Trophoblast cell (in vitro differentiated cells and primary cell): Measurements from ENCODE around the gene CADM1.
A peak's percentile ranks its signal among the peaks of the same experiment; 100 is the strongest.

Experiments used
- DNase-seq, 2 donors: peaks; one replicate each; pipeline ENCODE4 v3.0.0-alpha.2; 2016
- H2AFZ ChIP-seq: 2 replicates; pipeline ENCODE4 v1.6.1; 2013; ENCODE audit warnings: low read length, moderate library complexity, mild to moderate bottlenecking; ENCODE audit not compliant: insufficient read depth, poor library complexity
- H2AK5ac ChIP-seq: 2 replicates; pipeline ENCODE4 v1.6.1; 2013; ENCODE audit warnings: mild to moderate bottlenecking, low read length
- H2BK120ac ChIP-seq: 2 replicates; pipeline ENCODE4 v1.6.1; 2013; ENCODE audit warnings: low read length, mild to moderate bottlenecking, moderate library complexity; ENCODE audit not compliant: insufficient read depth, poor library complexity
- H2BK12ac ChIP-seq: 2 replicates; pipeline ENCODE4 v1.6.1; 2013; ENCODE audit warnings: mild to moderate bottlenecking, low read length, moderate library complexity
- H2BK5ac ChIP-seq: 2 replicates; pipeline ENCODE4 v1.6.1; 2013; ENCODE audit warnings: low read length, low read depth, moderate library complexity, mild to moderate bottlenecking; ENCODE audit not compliant: poor library complexity
- H3K14ac ChIP-seq: 2 replicates; pipeline ENCODE4 v1.6.1; 2013; ENCODE audit warnings: mild to moderate bottlenecking, low read length
- H3K18ac ChIP-seq: 2 replicates; pipeline ENCODE4 v1.6.1; 2013; ENCODE audit warnings: mild to moderate bottlenecking, low read length
- H3K23ac ChIP-seq: 2 replicates; pipeline ENCODE4 v1.6.1; 2013; ENCODE audit warnings: low read length
- H3K27ac ChIP-seq: 2 replicates; pipeline ENCODE4 v1.5.1; 2013; ENCODE audit warnings: low read depth, mild to moderate bottlenecking, inconsistent platforms, low read length, moderate library complexity
- H3K27me3 ChIP-seq: 2 replicates; pipeline ENCODE4 v1.6.1; 2013; ENCODE audit warnings: inconsistent platforms, mild to moderate bottlenecking, low read length, moderate library complexity; ENCODE audit not compliant: insufficient read depth
- H3K36me3 ChIP-seq, 2 experiments: 1 replicate in 1 of 2; 2 replicates in 1 of 2; pipeline ENCODE4 v1.6.1; 2013; ENCODE audit warnings: low read length in 2 of 2, mild to moderate bottlenecking in 2 of 2, moderate library complexity in 1 of 2; ENCODE audit not compliant: insufficient read depth in 2 of 2, control insufficient read depth in 1 of 2
- H3K4ac ChIP-seq: 2 replicates; pipeline ENCODE4 v1.6.1; 2013; ENCODE audit warnings: low read depth, mild to moderate bottlenecking, low read length, moderate library complexity
- H3K4me1 ChIP-seq, 2 experiments: 1 replicate in 1 of 2; 2 replicates in 1 of 2; pipeline ENCODE4 v1.6.1; 2013; ENCODE audit warnings: low read length in 2 of 2, mild to moderate bottlenecking in 2 of 2, moderate library complexity in 1 of 2; ENCODE audit not compliant: insufficient read depth in 2 of 2, control insufficient read depth in 1 of 2
- H3K4me2 ChIP-seq: 2 replicates; pipeline ENCODE4 v1.6.1; 2013; ENCODE audit warnings: inconsistent platforms, mild to moderate bottlenecking, low read length, moderate library complexity
- H3K4me3 ChIP-seq: 2 replicates; pipeline ENCODE4 v1.5.1; 2013; ENCODE audit warnings: mild to moderate bottlenecking, low read depth, low read length, inconsistent platforms
- H3K79me1 ChIP-seq: one replicate; pipeline ENCODE4 v1.6.1; 2013; ENCODE audit warnings: low read length
- H3K79me2 ChIP-seq: 2 replicates; pipeline ENCODE4 v1.6.1; 2013; ENCODE audit warnings: low read length, mild to moderate bottlenecking; ENCODE audit not compliant: control insufficient read depth, insufficient read depth, poor library complexity
- H3K9ac ChIP-seq: 2 replicates; pipeline ENCODE4 v1.6.1; 2013; ENCODE audit warnings: mild to moderate bottlenecking, low read length
- H3K9me3 ChIP-seq: 2 replicates; pipeline ENCODE4 v1.6.1; 2013; ENCODE audit warnings: low read depth, mild to moderate bottlenecking, control low read depth, inconsistent platforms, low read length; ENCODE audit not compliant: insufficient read depth
- H4K12ac ChIP-seq: 2 replicates; pipeline ENCODE4 v1.6.1; 2013; ENCODE audit warnings: low read depth, mild to moderate bottlenecking, low read length, moderate library complexity
- H4K8ac ChIP-seq: 2 replicates; pipeline ENCODE4 v1.6.1; 2013; ENCODE audit warnings: low read depth, mild to moderate bottlenecking, low read length, moderate library complexity
- H4K91ac ChIP-seq: one replicate; pipeline ENCODE4 v1.6.1; 2013; ENCODE audit warnings: low read depth, mild to moderate bottlenecking, low read length, moderate library complexity
- WGBS: extraction: QIAGEN DNeasy Blood & Tissue Kit; methylation state at CpG from one replicate; pipeline ENCODE4 v1.1.7; 2013; ENCODE audit warnings: missing lambda C conversion rate; ENCODE audit not compliant: insufficient read length, insufficient coverage; ENCODE audit errors: extremely low coverage; 5-methylcytosine and 5-hydroxymethylcytosine counted together

Gene CADM1

DNA sequence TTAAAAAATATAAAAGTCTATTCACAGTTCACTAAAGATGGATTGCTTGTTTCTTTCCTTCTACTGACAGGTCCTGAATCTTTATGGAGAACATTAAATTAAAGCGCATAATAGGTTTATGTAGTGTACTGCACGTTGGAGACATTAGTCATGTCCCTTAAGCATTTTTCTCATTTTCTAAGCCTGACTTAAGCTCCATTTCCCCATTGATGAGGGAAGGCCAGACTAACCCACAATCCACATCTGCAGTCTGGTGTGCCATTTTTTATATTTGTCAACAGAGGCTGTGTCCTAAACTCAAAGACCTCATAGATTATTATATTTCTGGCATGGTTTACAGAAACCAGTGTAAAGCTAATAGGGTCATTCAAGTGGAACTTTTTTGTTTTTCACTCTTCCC is 39.9 kb downstream of the CADM1 start:
- H2AFZ ChIP-seq: no peak overlapping the region
- H3K23ac ChIP-seq: no peak overlapping the region
- no peak overlapping the region for H4K12ac ChIP-seq
- no peak overlapping the region for H2AK5ac ChIP-seq
- H3K27ac ChIP-seq: no peak overlapping the region
- H3K4ac ChIP-seq: no peak overlapping the region
- H3K4me1 ChIP-seq: peaks cover 0 to 2% of the 10 kb centered on the region in 2 experiments
- H3K27me3 ChIP-seq: no peaks in the 10 kb centered on the region
- no CpG with 5 or more reads among the region's 2 CpGs for WGBS
- H3K79me1 ChIP-seq: no peaks in the 10 kb centered on the region
- no peak overlapping the region for H2BK120ac ChIP-seq
- no peak overlapping the region for H3K4me2 ChIP-seq
- H3K9ac ChIP-seq: no peak overlapping the region
- H3K9me3 ChIP-seq: no peaks in the 10 kb centered on the region
- H2BK12ac ChIP-seq: no peak overlapping the region
- H3K4me3 ChIP-seq: no peak overlapping the region
- H3K14ac ChIP-seq: no peak overlapping the region
- no peak overlapping the region for H4K8ac ChIP-seq
- H4K91ac ChIP-seq: no peak overlapping the region
- H3K36me3 ChIP-seq: no peaks in the 10 kb centered on the region
- no peaks in the 10 kb centered on the region for H3K79me2 ChIP-seq
- H2BK5ac ChIP-seq: no peak overlapping the region
- DNase-seq: peak; percentile 8 to 60
- H3K18ac ChIP-seq: no peak overlapping the region

DNA sequence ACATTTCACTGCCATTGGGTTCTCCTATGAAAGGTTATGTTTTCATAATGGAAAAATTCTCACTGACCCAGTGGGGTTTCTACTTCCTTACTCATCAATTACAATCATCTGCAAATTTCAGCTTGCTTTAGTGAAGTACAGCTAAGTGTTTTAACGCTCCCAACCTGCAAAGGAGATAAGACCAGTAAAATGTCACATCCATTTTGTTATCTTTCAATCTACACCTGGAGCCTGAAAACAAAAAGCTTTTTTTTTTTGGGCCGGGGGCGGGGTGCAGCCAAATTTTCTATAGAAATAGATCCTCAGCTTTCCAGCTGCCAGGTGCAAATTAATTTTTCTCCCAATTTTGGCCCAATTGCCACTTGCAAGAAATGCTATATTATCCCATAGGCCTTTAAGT is 40.6 kb downstream of the CADM1 start:
- Histone ChIP-seq H3K4me2 (no peak overlapping the region), H4K8ac (no peak overlapping the region), H2AK5ac (no peak overlapping the region), H3K79me1 (no peaks in the 10 kb centered on the region), H3K4me1 (peaks cover 0 to 2% of the 10 kb centered on the region in 2 experiments), H3K27ac (no peak overlapping the region), H4K12ac (no peak overlapping the region), H3K27me3 (no peaks in the 10 kb centered on the region), H4K91ac (no peak overlapping the region), H2BK5ac (no peak overlapping the region), H3K79me2 (no peaks in the 10 kb centered on the region), H3K36me3 (no peaks in the 10 kb centered on the region), H3K18ac (no peak overlapping the region), H3K9ac (no peak overlapping the region), H3K23ac (no peak overlapping the region), H2BK12ac (no peak overlapping the region), H2BK120ac (no peak overlapping the region), H3K9me3 (no peaks in the 10 kb centered on the region), H3K4ac (no peak overlapping the region), H3K4me3 (no peak overlapping the region), H3K14ac (no peak overlapping the region), H2AFZ (no peak overlapping the region)
- DNase-seq: no peak
- no CpG with 5 or more reads among the region's 3 CpGs for WGBS

DNA sequence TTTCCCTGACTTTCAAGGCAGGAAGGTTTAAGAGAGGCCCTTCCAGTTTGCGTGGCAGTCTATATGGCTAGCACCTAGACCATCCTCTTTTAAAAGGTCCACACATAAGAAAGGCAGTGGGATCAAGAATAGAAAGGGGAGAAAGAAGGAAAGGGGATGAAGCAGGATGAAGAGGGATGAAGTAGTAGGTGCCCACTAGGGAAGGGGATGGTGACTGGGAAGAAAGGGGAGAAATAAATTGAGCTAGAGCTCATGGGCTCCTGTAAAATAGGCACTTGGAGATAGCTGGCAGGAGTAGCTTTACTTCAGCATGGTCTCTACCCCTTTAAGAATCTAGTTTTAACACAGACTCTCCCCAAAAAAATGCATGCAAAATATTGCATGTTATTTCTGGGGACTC is 41.5 kb downstream of the CADM1 start:
- Histone ChIP-seq H3K4me2 (no peak overlapping the region), H3K4me1 (peaks cover 0 to 2% of the 10 kb centered on the region in 2 experiments), H2AFZ (no peak overlapping the region), H3K18ac (no peak overlapping the region), H3K27ac (no peak overlapping the region), H3K79me1 (no peaks in the 10 kb centered on the region), H2BK12ac (no peak overlapping the region), H4K91ac (no peak overlapping the region), H4K12ac (no peak overlapping the region), H3K36me3 (no peaks in the 10 kb centered on the region), H3K4ac (no peak overlapping the region), H2AK5ac (no peak overlapping the region), H3K9me3 (no peaks in the 10 kb centered on the region), H3K4me3 (no peak overlapping the region), H2BK120ac (peak overlapping the region; percentile 7), H3K9ac (no peak overlapping the region), H3K23ac (no peak overlapping the region), H2BK5ac (no peak overlapping the region), H3K14ac (no peak overlapping the region), H3K27me3 (no peaks in the 10 kb centered on the region), H3K79me2 (no peaks in the 10 kb centered on the region), H4K8ac (no peak overlapping the region)
- WGBS: no CpG with 5 or more reads among the region's 1 CpG
- DNase-seq: no peak

DNA sequence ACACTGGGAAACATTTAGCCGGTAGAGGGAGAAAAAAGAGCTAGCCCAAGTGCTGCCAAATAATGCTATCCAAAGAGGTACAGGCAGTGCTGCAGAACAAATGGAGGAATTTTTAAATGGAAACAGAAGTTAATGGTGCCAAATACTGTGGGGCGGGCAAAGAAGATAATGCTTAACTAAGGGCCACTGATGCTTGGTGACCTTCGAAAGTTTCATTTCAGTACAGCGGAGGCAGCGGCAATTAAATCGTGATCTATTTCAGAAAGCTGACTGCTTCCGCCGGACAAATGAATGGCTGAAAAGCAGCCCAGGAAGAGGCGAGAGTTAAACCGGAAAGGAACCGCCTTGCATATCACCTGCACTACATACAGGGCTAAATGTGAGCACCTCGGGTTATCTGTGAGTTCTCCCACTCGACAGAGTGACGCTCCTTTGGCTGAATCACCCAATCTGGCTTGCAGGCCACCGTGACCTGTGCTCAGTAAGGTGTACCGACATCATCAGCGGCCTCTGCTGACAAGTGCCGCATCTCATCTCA is 42.1 kb downstream of the CADM1 start:
- no peak overlapping the region for H4K8ac ChIP-seq
- H3K23ac ChIP-seq: no peak overlapping the region
- H3K36me3 ChIP-seq: no peaks in the 10 kb centered on the region
- H3K4me2 ChIP-seq: no peak overlapping the region
- no peak overlapping the region for H3K14ac ChIP-seq
- no peak overlapping the region for H2BK120ac ChIP-seq
- no peak overlapping the region for H3K4ac ChIP-seq
- no peak overlapping the region for H4K12ac ChIP-seq
- H3K9me3 ChIP-seq: no peaks in the 10 kb centered on the region
- no CpG with 5 or more reads among the region's 18 CpGs for WGBS
- H3K9ac ChIP-seq: no peak overlapping the region
- no peak overlapping the region for H3K27ac ChIP-seq
- H3K27me3 ChIP-seq: no peaks in the 10 kb centered on the region
- no peak overlapping the region for H3K4me3 ChIP-seq
- H3K79me1 ChIP-seq: no peaks in the 10 kb centered on the region
- DNase-seq: no peak
- no peak overlapping the region for H4K91ac ChIP-seq
- H2AK5ac ChIP-seq: no peak overlapping the region
- H2BK12ac ChIP-seq: no peak overlapping the region
- H2AFZ ChIP-seq: no peak overlapping the region
- peaks cover 0 to 2% of the 10 kb centered on the region in 2 experiments for H3K4me1 ChIP-seq
- no peak overlapping the region for H2BK5ac ChIP-seq
- no peak overlapping the region for H3K18ac ChIP-seq
- no peaks in the 10 kb centered on the region for H3K79me2 ChIP-seq
